Neural progenitor cell (in vitro differentiated cells): ENCODE data around the gene ITGA2B. TPM values are rescaled to one million over a fixed set of nuclear protein-coding genes. Genes with fewer than 3 reads are reported as not detected.

Source experiments
- DNase-seq: peaks from one replicate; pipeline ENCODE4 v3.0.0-alpha.2; 2016; ENCODE audit warnings: low spot score
- H2AFZ ChIP-seq: fragments of 200-600 bp; sonication (generic); replicated peaks from 2 replicates; pipeline ENCODE4 v1.6.1; 2016; ENCODE audit warnings: antibody characterized with exemption
- H3F3A ChIP-seq: fragments of 200-600 bp; sonication (generic); 2 replicates; pipeline ENCODE4 v1.6.1; 2016; ENCODE audit warnings: antibody characterized with exemption, low read depth
- H3K27ac ChIP-seq: fragments of 200-600 bp; sonication (generic); 2 replicates; pipeline ENCODE4 v1.5.1; 2016; ENCODE audit warnings: mild to moderate bottlenecking
- H3K27me3 ChIP-seq: fragments of 200-600 bp; sonication (generic); 2 replicates; pipeline ENCODE4 v1.6.1; 2016; ENCODE audit warnings: mild to moderate bottlenecking, moderate library complexity
- H3K36me3 ChIP-seq: fragments of 200-600 bp; sonication (generic); 2 replicates; pipeline ENCODE4 v1.5.1; 2016
- H3K4me1 ChIP-seq: fragments of 200-600 bp; sonication (generic); 2 replicates; pipeline ENCODE4 v1.6.1; 2016; ENCODE audit warnings: mixed run types
- H3K4me2 ChIP-seq: fragments of 200-600 bp; sonication (generic); 2 replicates; pipeline ENCODE4 v1.6.1; 2016
- H3K4me3 ChIP-seq: fragments of 200-600 bp; sonication (generic); 2 replicates; pipeline ENCODE4 v1.5.1; 2016
- H3K79me2 ChIP-seq: fragments of 200-600 bp; sonication (generic); 2 replicates; pipeline ENCODE4 v1.6.1; 2016; ENCODE audit warnings: low read depth
- H3K9ac ChIP-seq: fragments of 200-600 bp; sonication (generic); 2 replicates; pipeline ENCODE4 v1.6.1; 2016
- H3K9me3 ChIP-seq: fragments of 200-600 bp; sonication (generic); 2 replicates; pipeline ENCODE4 v1.5.1; 2016; ENCODE audit warnings: low read depth
- H4K20me1 ChIP-seq: fragments of 200-600 bp; sonication (generic); 2 replicates; pipeline ENCODE4 v1.6.1; 2016; ENCODE audit warnings: low read depth
- H3K27ac Mint-ChIP-seq: 3 replicates; pipeline ENCODE4 v1.8.0; 2021; ENCODE audit warnings: mixed read lengths
- H3K27me3 Mint-ChIP-seq: 2 replicates; pipeline ENCODE4 v1.8.0; 2022; ENCODE audit warnings: low read depth, mild to moderate bottlenecking, inconsistent platforms, moderate library complexity, mixed read lengths; ENCODE audit not compliant: insufficient read depth
- H3K36me3 Mint-ChIP-seq: 3 replicates; pipeline ENCODE4 v1.8.0; 2021; ENCODE audit warnings: mixed read lengths
- H3K4me1 Mint-ChIP-seq: 3 replicates; pipeline ENCODE4 v1.8.0; 2021; ENCODE audit warnings: mixed read lengths
- H3K4me3 Mint-ChIP-seq: 3 replicates; pipeline ENCODE4 v1.8.0; 2021; ENCODE audit warnings: mild to moderate bottlenecking, moderate library complexity, mixed read lengths
- H3K9me3 Mint-ChIP-seq: 3 replicates; pipeline ENCODE4 v1.8.0; 2020; ENCODE audit warnings: mixed read lengths
- CTCF ChIP-seq: fragments of 200-600 bp; sonication (generic); IDR thresholded peaks from 2 replicates; pipeline ENCODE4 v1.5.1; 2017; ENCODE audit warnings: antibody characterized with exemption, mild to moderate bottlenecking
- EZH2 ChIP-seq: fragments of 200-600 bp; sonication (generic); IDR thresholded peaks from 2 replicates; pipeline ENCODE4 v1.6.1; 2017; ENCODE audit warnings: antibody characterized with exemption, mild to moderate bottlenecking, moderate library complexity
- EZH2phosphoT487 ChIP-seq: fragments of 200-600 bp; sonication (generic); IDR thresholded peaks from 2 replicates; pipeline ENCODE4 v1.6.1; 2017; ENCODE audit warnings: antibody characterized with exemption
- total RNA-seq: library from RNA; depleted of rRNA; stranded (reverse); fragments of >200 nt; gene quantifications from 2 replicates; pipeline ENCODE4 v1.2.3, GENCODE V29; 2015; ENCODE audit warnings: low replicate concordance

ITGA2B gene
- total RNA-seq, 1 donor from 2014 or later, result 4.7 TPM

- H3K27ac ChIP-seq, result no peak overlapping the region
- no peaks in the 10 kb centered on the region for H3K4me1 Mint-ChIP-seq
Observed at GRCh38 chr17:44417553-44417952, 28.1 kb upstream of the ITGA2B start.

GRCh38 chr17:44416558-44417289, 27.3 kb upstream of the ITGA2B start:
- no peak overlapping the region for H3K9ac ChIP-seq
- no peak overlapping the region for H3K4me2 ChIP-seq
- H3K36me3 ChIP-seq, result peaks cover 8% of the 10 kb centered on the region
- no peak for DNase-seq
- no peaks in the 10 kb centered on the region for H3F3A ChIP-seq
- no peak overlapping the region for H3K27ac ChIP-seq
- no peak overlapping the region for H3K4me3 Mint-ChIP-seq
- H3K27ac Mint-ChIP-seq, result no peak overlapping the region
- H3K27me3 Mint-ChIP-seq, result no peaks in the 10 kb centered on the region
- H2AFZ ChIP-seq, result no peak overlapping the region
- H3K4me1 ChIP-seq, result no peaks in the 10 kb centered on the region
- H3K27me3 ChIP-seq, result no peaks in the 10 kb centered on the region
- no peaks in the 10 kb centered on the region for H4K20me1 ChIP-seq
- no peaks in the 10 kb centered on the region for H3K4me1 Mint-ChIP-seq
- H3K79me2 ChIP-seq, result no peaks in the 10 kb centered on the region
- H3K36me3 Mint-ChIP-seq, result peaks cover 13% of the 10 kb centered on the region
- H3K9me3 ChIP-seq, result no peaks in the 10 kb centered on the region
- H3K4me3 ChIP-seq, result no peak overlapping the region
- H3K9me3 Mint-ChIP-seq, result no peaks in the 10 kb centered on the region
- TF ChIP-seq CTCF (no peak), EZH2 (no peak), EZH2phosphoT487 (no peak)

More at GRCh38 chr17:44417553-44417952, 28.1 kb upstream of the ITGA2B start:
- Histone ChIP-seq H3K36me3 (peaks cover 8% of the 10 kb centered on the region), H2AFZ (no peak overlapping the region), H3K27me3 (no peaks in the 10 kb centered on the region), H3K79me2 (no peaks in the 10 kb centered on the region), H3K4me2 (no peak overlapping the region), H3K9ac (no peak overlapping the region), H3K9me3 (no peaks in the 10 kb centered on the region), H3K4me1 (no peaks in the 10 kb centered on the region), H3F3A (no peaks in the 10 kb centered on the region), H4K20me1 (no peaks in the 10 kb centered on the region), H3K4me3 (no peak overlapping the region)
- no peaks in the 10 kb centered on the region for H3K9me3 Mint-ChIP-seq
- DNase-seq, result no peak
- no peak overlapping the region for H3K27ac Mint-ChIP-seq
- peaks cover 13% of the 10 kb centered on the region for H3K36me3 Mint-ChIP-seq
- H3K27me3 Mint-ChIP-seq, result no peaks in the 10 kb centered on the region
- TF ChIP-seq CTCF, result no peak
- no peak overlapping the region for H3K4me3 Mint-ChIP-seq

- Histone ChIP-seq H3K79me2 (no peaks in the 10 kb centered on the region), H2AFZ (no peak overlapping the region), H3F3A (no peaks in the 10 kb centered on the region), H3K27ac (no peak overlapping the region), H3K4me2 (no peak overlapping the region), H3K9ac (no peak overlapping the region), H3K9me3 (no peaks in the 10 kb centered on the region), H4K20me1 (no peaks in the 10 kb centered on the region), H3K4me1 (no peaks in the 10 kb centered on the region), H3K27me3 (no peaks in the 10 kb centered on the region), H3K4me3 (no peak overlapping the region), H3K36me3 (no peaks in the 10 kb centered on the region)
- TF ChIP-seq EZH2 (no peak), EZH2phosphoT487 (no peak), CTCF (no peak)
- no peak overlapping the region for H3K27ac Mint-ChIP-seq
- H3K27me3 Mint-ChIP-seq, result no peaks in the 10 kb centered on the region
- no peak for DNase-seq
- no peaks in the 10 kb centered on the region for H3K9me3 Mint-ChIP-seq
- no peak overlapping the region for H3K4me3 Mint-ChIP-seq
- H3K36me3 Mint-ChIP-seq, result peaks cover 13% of the 10 kb centered on the region
- H3K4me1 Mint-ChIP-seq, result no peaks in the 10 kb centered on the region
Observed at GRCh38 chr17:44414394-44415155, 25.1 kb upstream of the ITGA2B start.
